Measurements from ENCODE around the gene RAD51B. TPM values are rescaled to one million over a fixed set of nuclear protein-coding genes. Genes with fewer than 3 reads are reported as not detected.
A peak's percentile ranks its signal among the peaks of the same experiment; 100 is the strongest.
"Not testable (repeated sequence)": the region's sequence is repeated elsewhere in the genome, so short reads cannot be mapped to it uniquely, and the experiment has no call there.

The RAD51B gene
- total and polyA plus RNA-seq, 4 donors = 2.8 to 39.6 (median 13.3) TPM; not detected in 1

GRCh38 chr14:68111097-68111852 lies 291.7 kb downstream of the RAD51B start:
- no peaks in the 10 kb centered on the region for H3K9me3 ChIP-seq (ENCODE audit: control insufficient read depth, low read length)
- no peaks in the 10 kb centered on the region for H3K36me3 ChIP-seq (ENCODE audit: control insufficient read depth in 1 of 2, insufficient read depth in 2 of 2, low read length in 1 of 2)
- peaks cover 0 to 2% of the 10 kb centered on the region in 2 donors for H3K4me1 ChIP-seq (ENCODE audit: control insufficient read depth in 1 of 2, insufficient read depth in 2 of 2, low read length in 2 of 2)
- no peak for ATAC-seq (ENCODE audit: low FRiP score)
- no peaks in the 10 kb centered on the region for H3K27me3 ChIP-seq (ENCODE audit: control insufficient read depth in 1 of 2, insufficient read depth in 2 of 2, low read length in 1 of 2)
- no peak overlapping the region for H3K27ac ChIP-seq (ENCODE audit: low read depth in 1 of 2, low read length in 2 of 2)
- no peak for DNase-seq
- no peak overlapping the region for H3K4me3 ChIP-seq (ENCODE audit: low read length in 2 of 2)
- 83 to 88% methylated on average over 5 of the region's 5 CpGs for WGBS, 2 donors
- intact Hi-C loops (cut with DNase I) = no loop called here

GRCh38 chr14:68111853-68112270 lies 292.3 kb downstream of the RAD51B start:
- 91 to 93% methylated on average over 2 of the region's 2 CpGs for WGBS, 2 donors
- no peak for DNase-seq
- ATAC-seq (ENCODE audit: low FRiP score) = no peak
- Histone ChIP-seq H3K27ac (ENCODE audit: low read depth in 1 of 2, low read length in 2 of 2) (no peak overlapping the region), H3K27me3 (ENCODE audit: control insufficient read depth in 1 of 2, insufficient read depth in 2 of 2, low read length in 1 of 2) (no peaks in the 10 kb centered on the region), H3K9me3 (ENCODE audit: control insufficient read depth, low read length) (no peaks in the 10 kb centered on the region), H3K36me3 (ENCODE audit: control insufficient read depth in 1 of 2, insufficient read depth in 2 of 2, low read length in 1 of 2) (no peaks in the 10 kb centered on the region), H3K4me1 (ENCODE audit: control insufficient read depth in 1 of 2, insufficient read depth in 2 of 2, low read length in 2 of 2) (peaks cover 0 to 2% of the 10 kb centered on the region in 2 donors), H3K4me3 (ENCODE audit: low read length in 2 of 2) (no peak overlapping the region)
- intact Hi-C loops (cut with DNase I) = no loop called here

GRCh38 chr14:68112442-68112841 lies 292.9 kb downstream of the RAD51B start:
- DNase-seq = no peak
- 98 to 100% methylated on average over 1 of the region's 1 CpG for WGBS, 2 donors
- no peaks in the 10 kb centered on the region for H3K9me3 ChIP-seq (ENCODE audit: control insufficient read depth, low read length)
- peaks cover 0 to 2% of the 10 kb centered on the region in 2 donors for H3K4me1 ChIP-seq (ENCODE audit: control insufficient read depth in 1 of 2, insufficient read depth in 2 of 2, low read length in 2 of 2)
- no peak overlapping the region for H3K27ac ChIP-seq (ENCODE audit: low read depth in 1 of 2, low read length in 2 of 2)
- intact Hi-C loops (cut with DNase I) = no loop called here
- H3K27me3 ChIP-seq (ENCODE audit: control insufficient read depth in 1 of 2, insufficient read depth in 2 of 2, low read length in 1 of 2) = no peaks in the 10 kb centered on the region
- no peak overlapping the region for H3K4me3 ChIP-seq (ENCODE audit: low read length in 2 of 2)
- H3K36me3 ChIP-seq (ENCODE audit: control insufficient read depth in 1 of 2, insufficient read depth in 2 of 2, low read length in 1 of 2) = no peaks in the 10 kb centered on the region
- no peak for ATAC-seq (ENCODE audit: low FRiP score)

GRCh38 chr14:68113343-68113930 lies 293.9 kb downstream of the RAD51B start:
- no peak overlapping the region for H3K27ac ChIP-seq (ENCODE audit: low read depth in 1 of 2, low read length in 2 of 2)
- no peak overlapping the region for H3K4me3 ChIP-seq (ENCODE audit: low read length in 2 of 2)
- H3K9me3 ChIP-seq (ENCODE audit: control insufficient read depth, low read length) = no peaks in the 10 kb centered on the region
- WGBS, 2 donors = 58 to 64% methylated on average over 3 of the region's 3 CpGs
- no peak for ATAC-seq (ENCODE audit: low FRiP score)
- intact Hi-C loops (cut with DNase I) = no loop called here
- no peaks in the 10 kb centered on the region for H3K36me3 ChIP-seq (ENCODE audit: control insufficient read depth in 1 of 2, insufficient read depth in 2 of 2, low read length in 1 of 2)
- peaks cover 0 to 2% of the 10 kb centered on the region in 2 donors for H3K4me1 ChIP-seq (ENCODE audit: control insufficient read depth in 1 of 2, insufficient read depth in 2 of 2, low read length in 2 of 2)
- DNase-seq = no peak
- no peaks in the 10 kb centered on the region for H3K27me3 ChIP-seq (ENCODE audit: control insufficient read depth in 1 of 2, insufficient read depth in 2 of 2, low read length in 1 of 2)

GRCh38 chr14:68115952-68116351 lies 296.4 kb downstream of the RAD51B start:
- H3K4me3 ChIP-seq (ENCODE audit: low read length in 2 of 2); H3K36me3 ChIP-seq (ENCODE audit: control insufficient read depth in 1 of 2, insufficient read depth in 2 of 2, low read length in 1 of 2); H3K4me1 ChIP-seq (ENCODE audit: control insufficient read depth in 1 of 2, insufficient read depth in 2 of 2, low read length in 2 of 2); intact Hi-C loops (cut with DNase I); ATAC-seq (ENCODE audit: low FRiP score); H3K9me3 ChIP-seq (ENCODE audit: control insufficient read depth, low read length); H3K27me3 ChIP-seq (ENCODE audit: control insufficient read depth in 1 of 2, insufficient read depth in 2 of 2, low read length in 1 of 2); H3K27ac ChIP-seq (ENCODE audit: low read depth in 1 of 2, low read length in 2 of 2); DNase-seq: not testable (repeated sequence)

- no peaks in the 10 kb centered on the region for H3K36me3 ChIP-seq (ENCODE audit: control insufficient read depth in 1 of 2, insufficient read depth in 2 of 2, low read length in 1 of 2)
- H3K4me1 ChIP-seq (ENCODE audit: control insufficient read depth in 1 of 2, insufficient read depth in 2 of 2, low read length in 2 of 2) = peaks cover 0 to 4% of the 10 kb centered on the region in 2 donors
- intact Hi-C loops (cut with DNase I) = no loop called here
- DNase-seq = no peak
- H3K27me3 ChIP-seq (ENCODE audit: control insufficient read depth in 1 of 2, insufficient read depth in 2 of 2, low read length in 1 of 2) = no peaks in the 10 kb centered on the region
- no peak overlapping the region for H3K4me3 ChIP-seq (ENCODE audit: low read length in 2 of 2)
- H3K9me3 ChIP-seq (ENCODE audit: control insufficient read depth, low read length) = no peaks in the 10 kb centered on the region
- no peak for ATAC-seq (ENCODE audit: low FRiP score)
- H3K27ac ChIP-seq (ENCODE audit: low read depth in 1 of 2, low read length in 2 of 2) = no peak overlapping the region
These were observed 303.1 kb downstream of the RAD51B start for GRCh38 chr14:68122651-68123050.

- Histone ChIP-seq H3K27ac (ENCODE audit: low read depth in 1 of 2, low read length in 2 of 2) (no peak overlapping the region), H3K36me3 (ENCODE audit: control insufficient read depth in 1 of 2, insufficient read depth in 2 of 2, low read length in 1 of 2) (no peaks in the 10 kb centered on the region), H3K4me1 (ENCODE audit: control insufficient read depth in 1 of 2, insufficient read depth in 2 of 2, low read length in 2 of 2) (peaks cover 0 to 4% of the 10 kb centered on the region in 2 donors), H3K4me3 (ENCODE audit: low read length in 2 of 2) (no peak overlapping the region), H3K27me3 (ENCODE audit: control insufficient read depth in 1 of 2, insufficient read depth in 2 of 2, low read length in 1 of 2) (no peaks in the 10 kb centered on the region), H3K9me3 (ENCODE audit: control insufficient read depth, low read length) (no peaks in the 10 kb centered on the region)
- no peak for ATAC-seq (ENCODE audit: low FRiP score)
- 98% methylated on average over 2 of the region's 2 CpGs for WGBS, 2 donors
- intact Hi-C loops (cut with DNase I) = no loop called here
- no peak for DNase-seq
These were observed 304.5 kb downstream of the RAD51B start for GRCh38 chr14:68124050-68124449.

GRCh38 chr14:68124979-68125731 lies 305.6 kb downstream of the RAD51B start:
- DNase-seq (no peak), ATAC-seq (ENCODE audit: low FRiP score) (peak; percentile 60)
- intact Hi-C loops (cut with DNase I) = no loop called here
- Histone ChIP-seq H3K27me3 (ENCODE audit: control insufficient read depth in 1 of 2, insufficient read depth in 2 of 2, low read length in 1 of 2) (no peaks in the 10 kb centered on the region), H3K27ac (ENCODE audit: low read depth in 1 of 2, low read length in 2 of 2) (peak overlapping the region in 1 of 2 donors; percentile 36), H3K4me1 (ENCODE audit: control insufficient read depth in 1 of 2, insufficient read depth in 2 of 2, low read length in 2 of 2) (peaks cover 0 to 4% of the 10 kb centered on the region in 2 donors), H3K36me3 (ENCODE audit: control insufficient read depth in 1 of 2, insufficient read depth in 2 of 2, low read length in 1 of 2) (no peaks in the 10 kb centered on the region), H3K4me3 (ENCODE audit: low read length in 2 of 2) (no peak overlapping the region), H3K9me3 (ENCODE audit: control insufficient read depth, low read length) (no peaks in the 10 kb centered on the region)
- 10 to 13% methylated on average over 3 of the region's 3 CpGs for WGBS, 2 donors

Measured in aorta (tissue), 5 donors.